HCT116 (cell line): ENCODE measurements around the gene EXOC6B. TPM values are rescaled to one million over a fixed set of nuclear protein-coding genes. Genes with fewer than 3 reads are reported as not detected.

ENCODE experiments used
- ATAC-seq: fragments of 200-7000 bp; cut with Tn5 transposase; 2 replicates; pipeline ENCODE4 v1.9.1; 2020; ENCODE audit warnings: mild to moderate bottlenecking, moderate library complexity
- BruUV-seq: library from RNA; stranded (reverse); fragments of 400-500 nt; replicated peaks from 2 replicates; lab custom pipeline; 2021; lab: Mats Ljungman, UMichigan
- CTCF ChIA-PET: fragments of 300-600 bp; sonication (Branson Sonifier 250); formaldehyde crosslinking; loops from one replicate; lab custom pipeline; 2021; ENCODE audit warnings: antibody characterized with exemption; lab: Charles Lee
- POLR2A ChIA-PET: fragments of 300-600, 350-600 bp; sonication (Branson Sonifier 250); formaldehyde crosslinking; loops from one replicate; lab custom pipeline; 2021; ENCODE audit warnings: antibody characterized with exemption; lab: Charles Lee
- RAD21 ChIA-PET, 2 experiments: fragments of 300-600 bp; sonication (Branson Sonifier 250); formaldehyde crosslinking; loops; one replicate each; lab custom pipeline; 2023; ENCODE audit warnings: low total read pairs in 2 of 2; ENCODE audit not compliant: uncharacterized antibody in 2 of 2, unreplicated experiment in 2 of 2, low non-redundant PET in 1 of 2; lab: Charles Lee
- DNase-seq: peaks from one replicate; pipeline ENCODE4 v3.0.0-alpha.2; 2010; ENCODE audit warnings: low read depth, low spot score
- H2AFZ ChIP-seq: fragments of 200-600 bp; shearing (Covaris generic), sonication (generic); 2 replicates; pipeline ENCODE4 v1.6.1; 2017; ENCODE audit warnings: low read depth, mixed run types, mixed read lengths, antibody characterized with exemption, low read length; ENCODE audit not compliant: poor library complexity, severe bottlenecking
- H3K27ac ChIP-seq: 2 replicates; pipeline ENCODE4 v1.5.1; 2012; ENCODE audit warnings: low read depth, low read length
- H3K27me3 ChIP-seq: fragments of 200-600 bp; sonication (generic); 2 replicates; pipeline ENCODE4 v1.6.1; 2016; ENCODE audit warnings: mixed run types, low read length, mixed read lengths; ENCODE audit not compliant: insufficient read depth
- H3K36me3 ChIP-seq, 2 experiments: fragments of 200-500 bp in 1 of 2; fragments of 200-600 bp in 1 of 2; sonication (Bioruptor generic) in 1 of 2; sonication (generic) in 1 of 2; 2 replicates each; pipeline versions ENCODE4 v1.5.1 to v1.6.1; 2014 to 2016; ENCODE audit warnings: low read length in 2 of 2, inconsistent platforms in 1 of 2, mixed read lengths in 1 of 2, mixed run types in 1 of 2; ENCODE audit not compliant: insufficient read depth in 2 of 2, control insufficient read depth in 1 of 2
- H3K4me1 ChIP-seq, 2 experiments: fragments of 200-600 bp in 1 of 2; sonication (generic) in 1 of 2; 2 replicates each; pipeline versions ENCODE4 v1.5.1 to v1.6.1; 2012 to 2017; ENCODE audit warnings: low read length in 2 of 2, inconsistent platforms in 1 of 2, mild to moderate bottlenecking in 1 of 2, mixed read lengths in 1 of 2, mixed run types in 1 of 2, moderate library complexity in 1 of 2; ENCODE audit not compliant: insufficient read depth in 2 of 2, control insufficient read depth in 1 of 2
- H3K4me2 ChIP-seq: fragments of 200-600 bp; sonication (generic); 2 replicates; pipeline ENCODE4 v1.6.1; 2017; ENCODE audit warnings: mixed run types, low read length, mixed read lengths
- H3K4me3 ChIP-seq, 2 experiments: fragments of 200-600 bp in 1 of 2; sonication (generic) in 1 of 2; replicated peaks in 1 of 2; 2 replicates each; pipeline ENCODE4 v1.5.1; 2011 to 2016; ENCODE audit warnings: low read length in 2 of 2, control low read depth in 1 of 2, low read depth in 1 of 2, mild to moderate bottlenecking in 1 of 2, mixed read lengths in 1 of 2, mixed run types in 1 of 2
- H3K79me2 ChIP-seq: fragments of 200-600 bp; sonication (generic); 2 replicates; pipeline ENCODE4 v1.6.1; 2017; ENCODE audit warnings: mild to moderate bottlenecking, mixed run types, low read length, moderate library complexity, mixed read lengths; ENCODE audit not compliant: insufficient read depth
- H3K9ac ChIP-seq: fragments of 200-600 bp; sonication (generic); 2 replicates; pipeline ENCODE4 v1.6.1; 2016; ENCODE audit warnings: low read length, mixed read lengths
- H3K9me2 ChIP-seq: fragments of 200-600 bp; sonication (generic), shearing (Covaris generic); 2 replicates; pipeline ENCODE4 v1.6.1; 2017; ENCODE audit warnings: mixed run types, mild to moderate bottlenecking, moderate library complexity; ENCODE audit not compliant: insufficient read depth
- H3K9me3 ChIP-seq, 2 experiments: fragments of 200-500 bp in 1 of 2; fragments of 200-600 bp in 1 of 2; sonication (Bioruptor generic) in 1 of 2; sonication (generic) in 1 of 2; 2 replicates each; pipeline ENCODE4 v1.6.1; 2014 to 2017; ENCODE audit warnings: low read length in 2 of 2, mixed read lengths in 2 of 2, inconsistent platforms in 1 of 2, low read depth in 1 of 2, mild to moderate bottlenecking in 1 of 2, mixed run types in 1 of 2, moderate library complexity in 1 of 2; ENCODE audit not compliant: control insufficient read depth in 1 of 2, insufficient read depth in 1 of 2
- H4K20me1 ChIP-seq: fragments of 200-600 bp; sonication (generic), shearing (Covaris generic); 2 replicates; pipeline ENCODE4 v1.6.1; 2017; ENCODE audit warnings: mixed run types, mild to moderate bottlenecking, moderate library complexity; ENCODE audit not compliant: insufficient read depth
- ATF3 ChIP-seq: IDR thresholded peaks from 2 replicates; pipeline ENCODE4 v1.6.1; 2012
- CEBPB ChIP-seq: IDR thresholded peaks from 2 replicates; pipeline ENCODE4 v1.6.1; 2012; ENCODE audit warnings: low read depth
- ELF1 ChIP-seq: IDR thresholded peaks from 2 replicates; pipeline ENCODE4 v1.6.1; 2012; ENCODE audit warnings: low read depth, borderline replicate concordance
- EZH2 ChIP-seq: fragments of 200-600 bp; sonication (generic); IDR thresholded peaks from 2 replicates; pipeline ENCODE4 v1.6.1; 2017; ENCODE audit warnings: antibody characterized with exemption, mixed run types
- EZH2phosphoT487 ChIP-seq: fragments of 200-600 bp; IDR thresholded peaks from 2 replicates; pipeline ENCODE4 v1.6.1; 2018; ENCODE audit warnings: antibody characterized with exemption, borderline replicate concordance
- JUND ChIP-seq: IDR thresholded peaks from 2 replicates; pipeline ENCODE4 v1.6.1; 2012
- RAD21 ChIP-seq: IDR thresholded peaks from 2 replicates; pipeline ENCODE4 v1.6.1; 2012; ENCODE audit warnings: low read depth, mild to moderate bottlenecking
- SP1 ChIP-seq: IDR thresholded peaks from 2 replicates; pipeline ENCODE4 v1.6.1; 2012; ENCODE audit warnings: low read depth
- SRF ChIP-seq: IDR thresholded peaks from 2 replicates; pipeline ENCODE4 v1.6.1; 2012; ENCODE audit warnings: low read depth
- TCF7L2 ChIP-seq: IDR thresholded peaks from 2 replicates; pipeline ENCODE4 v1.7.0; 2011; ENCODE audit warnings: borderline replicate concordance, inconsistent platforms; ENCODE audit not compliant: insufficient read depth, insufficient read length; ENCODE audit errors: extremely low read depth
- YY1 ChIP-seq: IDR thresholded peaks from 2 replicates; pipeline ENCODE4 v1.6.1; 2011; ENCODE audit warnings: low read length, low read depth, moderate library complexity, mild to moderate bottlenecking; ENCODE audit not compliant: insufficient replicate concordance; ENCODE audit errors: extremely low read depth
- ZFX ChIP-seq: fragments of 450-650 bp; IDR thresholded peaks from 2 replicates; pipeline ENCODE4 v1.6.1; 2017
- ZNF274 ChIP-seq: fragments of 200-500 bp; sonication (Bioruptor generic); IDR thresholded peaks from 2 replicates; pipeline ENCODE4 v1.6.1; 2014; ENCODE audit warnings: mild to moderate bottlenecking, low read depth, low read length, inconsistent platforms
- intact Hi-C: fragments of 100-400 bp; cut with micrococcal nuclease; formaldehyde crosslinking; loops from 2 replicates; pipeline ENCODE4 v1.10.0; 2022
- total RNA-seq: library from RNA; stranded (reverse); gene quantifications from one replicate; pipeline ENCODE4 v1.2.1, GENCODE V29; 2021; ENCODE audit not compliant: unreplicated experiment
- TF ChIP-seq, protein P1 (sequence below), 3 experiments: fragments of 200-600 bp in 1 of 3; sonication (generic) in 1 of 3; IDR thresholded peaks in 2 of 3; conservative IDR thresholded peaks in 1 of 3; 2 replicates each; pipeline ENCODE4 v1.5.1; 2012 to 2017; ENCODE audit warnings: low read depth in 2 of 3, low read length in 2 of 3, antibody characterized with exemption in 1 of 3, borderline replicate concordance in 1 of 3, control low read depth in 1 of 3, mild to moderate bottlenecking in 1 of 3, mixed read lengths in 1 of 3, mixed run types in 1 of 3, moderate library complexity in 1 of 3; ENCODE audit not compliant: insufficient read depth in 1 of 3
- TF ChIP-seq, protein P2 (sequence below): IDR thresholded peaks from 2 replicates; pipeline ENCODE4 v1.6.1; 2011; ENCODE audit warnings: mild to moderate bottlenecking, low read length, moderate library complexity; ENCODE audit not compliant: insufficient replicate concordance; ENCODE audit errors: extremely low read depth

The EXOC6B gene
- total RNA-seq, 1 experiment from 2014 or later: 25.4 TPM

- no peaks in the 10 kb centered on the region for H3K36me3 ChIP-seq
- no peak overlapping the region for H3K9ac ChIP-seq
- peak overlapping the region; percentile 11; the same call in 1 of the 2 replicates for H3K4me2 ChIP-seq
- ATAC-seq (no peak), DNase-seq (no peak)
- H3K4me3 ChIP-seq: no peak overlapping the region
- ChIA-PET CTCF (no interaction called here), RAD21 (no interaction called here), POLR2A (no interaction called here)
- no peaks in the 10 kb centered on the region for H3K9me3 ChIP-seq
- H3K4me1 ChIP-seq: peaks cover 0 to 8% of the 10 kb centered on the region in 2 experiments; a peak in 3 of 4 replicates
- H2AFZ ChIP-seq: no peak overlapping the region
- no peaks in the 10 kb centered on the region for H3K27me3 ChIP-seq
- H3K27ac ChIP-seq: no peak overlapping the region
- no TSS peak for BruUV-seq
- TF ChIP-seq, protein P1, sequence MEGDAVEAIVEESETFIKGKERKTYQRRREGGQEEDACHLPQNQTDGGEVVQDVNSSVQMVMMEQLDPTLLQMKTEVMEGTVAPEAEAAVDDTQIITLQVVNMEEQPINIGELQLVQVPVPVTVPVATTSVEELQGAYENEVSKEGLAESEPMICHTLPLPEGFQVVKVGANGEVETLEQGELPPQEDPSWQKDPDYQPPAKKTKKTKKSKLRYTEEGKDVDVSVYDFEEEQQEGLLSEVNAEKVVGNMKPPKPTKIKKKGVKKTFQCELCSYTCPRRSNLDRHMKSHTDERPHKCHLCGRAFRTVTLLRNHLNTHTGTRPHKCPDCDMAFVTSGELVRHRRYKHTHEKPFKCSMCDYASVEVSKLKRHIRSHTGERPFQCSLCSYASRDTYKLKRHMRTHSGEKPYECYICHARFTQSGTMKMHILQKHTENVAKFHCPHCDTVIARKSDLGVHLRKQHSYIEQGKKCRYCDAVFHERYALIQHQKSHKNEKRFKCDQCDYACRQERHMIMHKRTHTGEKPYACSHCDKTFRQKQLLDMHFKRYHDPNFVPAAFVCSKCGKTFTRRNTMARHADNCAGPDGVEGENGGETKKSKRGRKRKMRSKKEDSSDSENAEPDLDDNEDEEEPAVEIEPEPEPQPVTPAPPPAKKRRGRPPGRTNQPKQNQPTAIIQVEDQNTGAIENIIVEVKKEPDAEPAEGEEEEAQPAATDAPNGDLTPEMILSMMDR (IDR thresholded peaks at IDR 0.05 in 2 of 3, conservative IDR thresholded peaks at IDR 0.05 in 1 of 3; ENCODE audit: borderline replicate concordance in 1 of 3, insufficient read depth in 1 of 3, low read depth in 2 of 3, low read length in 2 of 3): no peak
- no peaks in the 10 kb centered on the region for H4K20me1 ChIP-seq
- intact Hi-C loops: no loop called here
- no peaks in the 10 kb centered on the region for H3K79me2 ChIP-seq
- no peaks in the 10 kb centered on the region for H3K9me2 ChIP-seq
Observed at GRCh38 chr2:72694715-72695496, 130.9 kb downstream of the EXOC6B start.

DNA sequence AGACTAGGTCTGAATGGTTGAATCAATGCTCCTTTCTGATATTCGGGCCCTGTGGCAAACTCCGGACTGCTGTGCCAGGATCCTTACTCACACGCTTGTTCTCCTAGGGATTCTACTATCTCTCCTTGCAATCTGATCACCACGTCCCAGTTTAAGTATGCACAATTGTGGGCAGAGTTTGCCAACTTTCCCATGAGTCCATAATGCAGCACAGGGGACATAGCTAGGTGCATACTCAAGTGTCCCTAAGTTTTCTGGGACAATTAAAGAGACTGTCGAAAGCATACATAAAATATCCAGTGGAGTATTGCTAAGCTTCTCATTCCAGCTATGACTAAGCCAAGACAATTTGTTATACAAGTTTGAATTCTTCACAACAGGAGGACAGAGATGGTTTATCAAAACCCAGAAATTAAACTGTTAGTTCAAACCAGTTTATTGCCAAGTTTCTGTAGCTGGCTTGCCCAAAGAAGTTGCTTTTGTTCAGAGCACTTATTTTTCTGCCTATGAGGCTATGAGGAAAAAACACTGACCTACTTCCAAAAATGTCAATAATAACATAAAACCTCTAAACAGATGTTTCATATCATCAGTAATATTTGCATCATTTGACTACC is 136.1 kb downstream of the EXOC6B start:
- ChIA-PET RAD21 (no interaction called here), POLR2A (no interaction called here), CTCF (no interaction called here)
- no peaks in the 10 kb centered on the region for H3K9me2 ChIP-seq
- H3K36me3 ChIP-seq: no peaks in the 10 kb centered on the region
- no peaks in the 10 kb centered on the region for H3K9me3 ChIP-seq
- DNase-seq: no peak
- H2AFZ ChIP-seq: no peak overlapping the region
- H3K4me2 ChIP-seq: no peak overlapping the region
- no peak overlapping the region for H3K27ac ChIP-seq
- H3K9ac ChIP-seq: no peak overlapping the region
- H3K4me1 ChIP-seq: peaks cover 0 to 3% of the 10 kb centered on the region in 2 experiments; a peak in 2 of 4 replicates
- ATAC-seq: no peak
- no TSS peak for BruUV-seq
- no peak overlapping the region for H3K4me3 ChIP-seq
- intact Hi-C loops: no loop called here
- H3K79me2 ChIP-seq: no peaks in the 10 kb centered on the region
- H4K20me1 ChIP-seq: no peaks in the 10 kb centered on the region
- H3K27me3 ChIP-seq: no peaks in the 10 kb centered on the region
- TF ChIP-seq ELF1 (no peak), EZH2phosphoT487 (no peak), CEBPB (no peak), JUND (no peak), RAD21 (no peak), ZFX (no peak), ZNF274 (no peak), SRF (no peak), ATF3 (no peak), YY1 (no peak), SP1 (no peak), EZH2 (no peak), TCF7L2 (no peak)
- TF ChIP-seq, protein P2, sequence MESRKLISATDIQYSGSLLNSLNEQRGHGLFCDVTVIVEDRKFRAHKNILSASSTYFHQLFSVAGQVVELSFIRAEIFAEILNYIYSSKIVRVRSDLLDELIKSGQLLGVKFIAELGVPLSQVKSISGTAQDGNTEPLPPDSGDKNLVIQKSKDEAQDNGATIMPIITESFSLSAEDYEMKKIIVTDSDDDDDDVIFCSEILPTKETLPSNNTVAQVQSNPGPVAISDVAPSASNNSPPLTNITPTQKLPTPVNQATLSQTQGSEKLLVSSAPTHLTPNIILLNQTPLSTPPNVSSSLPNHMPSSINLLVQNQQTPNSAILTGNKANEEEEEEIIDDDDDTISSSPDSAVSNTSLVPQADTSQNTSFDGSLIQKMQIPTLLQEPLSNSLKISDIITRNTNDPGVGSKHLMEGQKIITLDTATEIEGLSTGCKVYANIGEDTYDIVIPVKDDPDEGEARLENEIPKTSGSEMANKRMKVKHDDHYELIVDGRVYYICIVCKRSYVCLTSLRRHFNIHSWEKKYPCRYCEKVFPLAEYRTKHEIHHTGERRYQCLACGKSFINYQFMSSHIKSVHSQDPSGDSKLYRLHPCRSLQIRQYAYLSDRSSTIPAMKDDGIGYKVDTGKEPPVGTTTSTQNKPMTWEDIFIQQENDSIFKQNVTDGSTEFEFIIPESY: no peak
